GM19395 (cell line): ENCODE measurements around the gene LRPAP1.

Experiments
- ATAC-seq: cut with Tn5 transposase; IDR thresholded peaks from one replicate; pipeline ENCODE4 v1.9.1; 2021; ENCODE audit warnings: mild to moderate bottlenecking, moderate library complexity; ENCODE audit not compliant: unreplicated experiment

The LRPAP1 gene

GRCh38 chr4:3533423-3533820 lies 1.2 kb upstream of the LRPAP1 start:
- ATAC-seq: no peak

GRCh38 chr4:3532751-3533422 lies 665 bp upstream of the LRPAP1 start:
- peak; percentile 45 for ATAC-seq

DNA sequence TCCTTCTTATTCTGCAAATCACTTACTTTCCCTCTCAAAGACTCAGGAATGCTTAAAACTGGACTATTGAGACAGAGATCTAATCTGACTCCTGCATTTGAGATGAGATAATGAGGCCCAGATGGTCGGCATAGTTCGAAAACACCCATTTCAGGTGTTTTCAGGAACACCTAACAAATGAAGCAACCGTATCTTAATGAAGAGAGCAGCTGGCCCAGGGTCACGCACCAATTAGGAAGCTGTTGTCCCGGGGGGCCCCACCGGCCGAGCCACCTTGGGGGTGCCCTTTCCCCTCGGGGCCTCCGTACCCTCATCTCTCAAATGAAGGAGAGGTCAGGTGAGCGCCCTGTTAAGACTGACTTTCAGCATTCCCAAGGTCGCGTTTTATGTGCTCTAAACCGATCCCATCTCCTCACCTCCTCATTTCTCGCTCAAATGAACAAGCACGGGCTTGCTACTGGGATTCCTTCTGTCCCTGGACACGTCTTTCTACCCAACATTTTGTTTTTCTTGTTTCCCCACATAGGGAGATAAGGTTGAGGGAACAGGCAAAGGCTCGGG lies 824 bp downstream of the LRPAP1 start:
- ATAC-seq: no peak

DNA sequence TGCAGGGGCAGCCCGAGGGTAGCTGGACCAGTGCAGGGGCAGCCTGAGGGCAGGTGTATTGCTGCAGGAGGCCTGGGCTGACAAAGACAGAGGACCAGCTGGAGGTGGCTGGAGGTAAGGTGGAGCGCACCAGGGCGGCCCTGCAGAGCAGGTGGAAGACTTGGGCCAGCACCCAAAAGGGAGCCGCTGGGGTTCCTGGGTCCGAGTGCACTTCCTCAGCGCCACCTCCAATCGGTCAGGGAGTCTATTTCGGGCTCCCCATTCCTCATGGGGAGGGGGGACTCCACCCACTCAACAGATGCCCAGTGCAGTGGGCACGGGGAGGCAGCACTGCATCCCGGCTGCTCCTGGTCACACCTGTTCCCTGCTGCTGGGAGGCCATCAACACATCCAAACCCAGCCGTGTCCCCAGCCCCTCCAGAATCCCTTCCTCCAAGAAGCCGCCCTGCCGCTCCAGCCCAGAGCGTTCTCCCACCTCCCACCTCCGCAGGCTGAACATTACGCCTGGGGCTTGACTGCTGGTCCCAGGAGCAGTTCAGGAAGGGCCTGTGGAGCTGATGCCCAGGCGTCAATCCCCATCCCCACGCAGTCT lies 1.5 kb downstream of the LRPAP1 start:
- ATAC-seq: no peak

DNA sequence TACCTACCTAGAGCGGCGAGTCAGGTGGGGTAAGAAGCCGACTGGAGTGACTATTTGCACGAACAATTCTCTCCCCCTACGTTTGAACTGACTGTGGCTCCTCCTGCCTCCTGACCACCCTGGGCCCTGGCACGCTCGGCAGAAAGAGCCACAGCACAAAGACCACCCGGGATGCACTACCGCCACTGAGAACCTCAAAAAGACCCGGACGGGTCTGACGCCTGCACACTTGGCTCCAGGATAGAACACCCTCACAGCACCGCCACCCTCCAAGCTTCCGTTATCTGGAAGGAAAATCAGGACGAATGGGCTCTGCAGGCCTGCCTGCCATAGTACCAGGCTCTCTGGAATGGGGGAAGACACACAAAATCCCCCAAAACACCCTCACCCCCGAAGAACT lies 2.2 kb downstream of the LRPAP1 start:
- no peak for ATAC-seq

GRCh38 chr4:3529363-3529762 lies 2.9 kb downstream of the LRPAP1 start:
- ATAC-seq: no peak

DNA sequence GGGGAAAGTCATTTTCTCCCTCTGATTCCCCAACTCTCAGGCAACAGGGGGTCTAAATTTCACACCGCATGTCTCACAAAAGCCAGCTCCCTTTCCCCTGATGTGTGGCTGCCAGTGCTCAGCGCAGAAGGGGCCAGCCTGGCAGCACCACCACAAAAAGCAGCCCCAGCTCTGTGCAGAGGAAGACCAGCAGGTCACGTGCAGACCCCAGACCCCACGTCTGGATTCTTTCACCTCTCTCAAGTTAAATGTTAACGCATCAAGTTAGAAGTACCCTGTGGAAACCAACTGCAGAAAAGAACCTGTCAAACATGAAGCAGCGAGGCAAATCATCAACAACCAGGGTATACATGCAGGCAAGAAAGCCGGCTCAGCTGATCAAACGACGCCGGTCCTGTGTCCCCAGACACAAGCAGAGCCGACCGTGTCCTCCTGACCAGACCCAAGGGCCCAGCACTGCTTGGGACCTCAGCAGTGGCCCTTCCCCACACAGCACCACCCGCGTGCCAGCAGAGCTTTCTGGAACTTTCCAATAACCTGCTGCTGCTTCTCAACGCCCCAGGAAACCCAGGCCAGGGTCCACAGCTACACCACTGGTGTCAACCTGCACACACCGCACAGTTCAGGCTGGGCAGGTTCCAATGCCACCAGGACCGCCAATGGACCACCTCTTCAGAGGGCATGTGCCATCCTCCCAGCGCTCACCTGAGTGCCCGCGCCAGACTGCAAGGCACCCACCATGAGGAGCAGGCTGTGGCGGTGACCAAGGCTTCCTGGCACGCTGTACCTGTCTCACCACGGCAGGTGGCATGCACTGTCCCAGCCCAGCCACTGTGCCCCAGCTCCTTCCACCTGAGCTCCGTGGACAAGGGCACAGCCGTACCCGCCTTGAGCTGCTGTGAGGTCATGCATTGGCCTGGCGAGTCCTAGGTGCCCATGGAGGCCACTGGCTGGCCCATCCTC lies 4.0 kb downstream of the LRPAP1 start:
- ATAC-seq: no peak

DNA sequence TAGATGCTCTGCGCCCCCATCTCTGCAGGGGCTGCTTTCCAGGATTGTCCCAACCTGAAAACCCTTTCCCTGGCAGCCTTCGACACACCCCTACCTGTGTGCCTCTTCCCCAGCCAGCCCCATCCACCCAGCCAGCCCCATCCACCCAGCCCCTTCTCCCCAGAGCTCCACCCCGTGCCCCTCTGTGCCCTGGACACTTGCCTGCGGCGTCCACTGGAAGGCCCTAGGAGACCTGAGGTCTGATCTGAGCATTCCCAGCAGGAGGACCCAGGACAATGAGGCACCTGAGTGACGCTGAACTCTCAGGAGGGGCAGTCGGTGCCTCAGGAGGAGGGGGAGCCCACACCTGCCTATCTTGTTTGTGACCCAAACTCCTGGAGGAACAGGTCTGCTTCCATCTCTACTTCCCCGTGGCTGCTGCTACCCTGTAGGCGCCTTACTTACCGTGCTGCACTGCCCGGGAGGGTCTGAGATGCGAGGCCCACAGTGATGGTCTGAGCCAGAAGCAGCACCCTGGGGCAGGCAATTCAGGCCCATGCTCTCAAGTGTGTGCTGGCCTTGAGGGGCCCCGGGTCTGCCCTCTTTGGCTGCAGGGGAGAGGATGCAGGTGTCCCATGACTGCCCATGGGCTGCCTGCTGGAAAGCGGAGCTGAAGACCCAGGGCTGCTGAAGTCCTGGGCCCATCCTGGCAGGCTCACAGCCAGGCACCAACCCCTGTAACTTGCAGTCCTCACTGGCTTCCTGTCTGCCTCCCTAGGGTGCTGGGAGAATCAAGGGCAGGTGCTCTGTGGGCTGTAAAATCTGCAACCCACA lies 4.9 kb downstream of the LRPAP1 start:
- no peak for ATAC-seq

GRCh38 chr4:3526456-3526855 lies 5.8 kb downstream of the LRPAP1 start:
- ATAC-seq: no peak

DNA sequence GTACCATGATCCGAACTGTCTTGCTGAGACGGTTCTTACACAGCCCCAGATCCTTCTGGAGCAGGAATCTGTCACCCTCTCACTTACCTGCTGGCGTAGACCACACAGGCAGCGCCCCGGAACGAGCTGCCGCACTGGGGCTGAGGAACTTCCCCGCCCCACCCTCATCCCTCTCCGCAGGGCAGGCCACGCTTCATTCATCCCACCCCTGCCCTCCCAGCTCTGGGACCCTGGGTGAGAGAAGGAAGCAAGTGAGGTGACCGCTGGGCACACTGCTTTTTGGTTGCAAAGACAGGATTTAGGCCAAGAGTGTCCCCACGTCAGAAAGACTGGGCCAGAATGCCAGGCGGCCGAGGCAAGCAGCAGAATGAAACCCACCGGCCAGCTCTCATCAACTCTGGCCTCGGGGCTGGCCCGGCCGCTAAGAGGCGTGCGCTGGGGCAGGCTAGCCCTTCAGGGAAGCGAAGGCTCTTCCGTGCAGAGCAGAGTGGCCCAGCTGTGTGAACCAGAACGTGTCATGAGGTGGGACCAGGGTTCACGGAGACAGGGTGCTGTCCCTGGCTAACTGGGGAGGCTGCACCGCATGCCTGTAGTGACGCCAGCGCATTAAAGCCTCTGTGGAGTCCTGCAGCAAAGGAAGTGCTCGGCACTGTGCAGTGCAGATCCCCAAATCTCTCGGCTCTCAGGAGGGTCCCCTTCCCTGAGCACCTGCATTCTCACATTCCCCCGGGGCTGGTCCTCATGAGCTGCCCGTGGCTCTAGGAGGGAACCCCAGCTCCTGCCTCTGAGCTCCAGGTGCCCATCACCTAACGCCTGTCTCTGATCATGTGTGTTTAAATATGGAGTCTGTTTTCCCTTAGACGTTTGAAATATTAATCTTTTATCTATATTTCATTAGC lies 6.4 kb downstream of the LRPAP1 start:
- ATAC-seq: no peak

DNA sequence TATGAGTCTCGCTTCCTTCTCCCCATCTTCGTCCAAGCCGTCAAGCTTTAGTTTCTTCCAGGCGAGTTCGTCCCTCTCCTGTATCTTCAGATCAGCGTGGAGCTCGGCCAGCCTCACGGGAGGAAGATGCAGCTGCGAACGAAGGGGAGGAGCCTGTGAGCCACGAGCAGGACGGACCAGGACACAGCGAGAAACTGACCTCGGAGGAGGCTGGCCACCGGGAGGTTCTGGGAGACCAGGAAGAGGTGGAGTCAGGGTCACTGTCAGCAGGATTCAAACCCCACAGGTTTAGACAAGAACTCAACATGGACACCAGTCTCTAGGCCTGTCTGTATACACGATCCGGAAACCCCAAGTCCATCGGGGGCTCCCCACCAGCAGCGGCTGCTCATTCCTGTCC lies 7.3 kb downstream of the LRPAP1 start:
- ATAC-seq: no peak

DNA sequence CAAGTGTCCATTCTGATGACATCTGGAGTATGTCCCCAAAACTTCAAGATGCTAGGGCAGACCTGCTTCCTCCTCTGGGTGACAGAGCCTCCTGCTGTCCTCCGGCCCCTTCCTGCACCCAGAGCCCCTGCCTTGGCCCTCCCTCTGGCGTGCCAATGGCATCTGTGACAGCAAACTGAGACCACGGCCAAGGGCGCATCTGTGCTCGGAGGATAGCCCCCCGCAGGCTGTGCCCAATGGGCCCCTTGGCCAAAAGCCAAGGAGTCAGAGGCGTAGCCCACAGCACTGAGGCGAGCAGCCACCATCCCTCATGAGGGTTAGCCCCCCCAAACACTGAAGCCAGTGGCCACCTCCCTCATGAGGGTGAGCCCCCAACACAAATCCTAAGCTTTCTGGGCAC lies 7.9 kb downstream of the LRPAP1 start:
- no peak for ATAC-seq

GRCh38 chr4:3523628-3524221 lies 8.5 kb downstream of the LRPAP1 start:
- ATAC-seq: no peak

DNA sequence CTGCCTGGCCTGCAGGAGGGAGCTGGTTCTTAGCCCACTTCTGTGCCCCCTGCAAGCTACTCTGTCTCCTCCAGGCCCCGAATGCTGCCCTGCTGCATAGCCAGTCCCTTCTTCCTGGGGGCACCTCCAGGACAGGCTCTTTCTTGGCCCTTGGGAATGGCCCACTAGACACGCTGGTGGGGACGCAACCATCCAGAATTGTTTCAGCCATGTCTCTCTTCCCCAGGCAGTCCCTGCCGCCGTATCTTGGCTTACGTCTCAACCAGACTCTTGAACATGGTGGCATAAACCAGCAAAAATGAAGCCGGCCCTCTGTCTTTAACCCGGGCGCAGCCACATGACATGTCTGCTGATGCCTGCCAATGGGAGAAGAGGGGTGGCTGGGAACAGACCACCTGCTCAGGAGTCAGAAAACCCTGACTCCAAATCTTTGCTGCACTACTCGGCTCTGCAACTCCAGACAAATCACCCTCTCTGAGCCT lies 9.0 kb downstream of the LRPAP1 start:
- ATAC-seq: no peak

- no peak for ATAC-seq
Measured at GRCh38 chr4:3522651-3523050, 9.6 kb downstream of the LRPAP1 start.

GRCh38 chr4:3522326-3522640 lies 9.9 kb downstream of the LRPAP1 start:
- no peak for ATAC-seq

DNA sequence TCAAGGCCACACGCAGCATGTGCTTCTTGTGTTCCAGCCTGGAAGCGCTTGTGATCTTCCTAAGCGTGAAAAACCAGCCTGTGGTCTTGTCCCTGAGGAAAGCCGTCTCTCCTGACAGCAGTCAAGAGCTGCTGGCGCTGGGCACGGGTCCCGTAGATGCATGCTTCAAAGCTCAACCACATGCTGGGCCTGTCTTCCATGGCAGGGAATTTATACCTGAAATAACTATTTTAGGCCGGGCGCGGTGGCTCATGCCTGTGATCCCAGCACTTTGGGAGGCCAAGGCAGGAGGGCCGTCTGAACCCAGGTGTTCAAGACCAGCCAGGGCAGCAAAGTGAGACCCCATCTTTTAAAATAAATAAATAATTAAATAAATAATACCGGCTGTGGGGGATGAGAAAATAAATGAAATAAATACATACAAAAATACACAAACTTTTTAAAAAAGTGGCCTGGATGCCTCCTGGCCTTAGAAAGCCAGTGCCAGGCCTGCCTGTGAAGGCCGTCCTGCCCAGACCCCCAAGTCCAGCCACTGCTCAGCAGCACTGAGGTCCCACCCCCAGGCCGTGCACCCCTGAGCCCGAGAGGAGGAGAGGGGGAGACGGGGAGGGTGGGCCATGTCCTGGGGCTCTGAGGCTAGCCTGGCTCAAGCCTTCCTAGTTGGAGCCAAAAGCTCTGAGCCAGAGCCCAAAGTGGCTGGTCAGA lies 10.4 kb downstream of the LRPAP1 start:
- ATAC-seq: no peak

GRCh38 chr4:3520796-3521600 lies 11.2 kb downstream of the LRPAP1 start:
- ATAC-seq: no peak
